T-helper 2 cell treated with Interferon-gamma antibody and Interleukin-4, amounts not matched to agents 5 μg/mL and 100 μg/mL, for 36 hours (primary cell): ENCODE data around the gene APMAP.
"Not testable (repeated sequence)": the region's sequence is repeated elsewhere in the genome, so short reads cannot be mapped to it uniquely, and the experiment has no call there.

Source experiments
- DNase-seq: peaks from one replicate; pipeline ENCODE4 v3.0.0; 2021; ENCODE audit warnings: low spot score
- H3K27ac Mint-ChIP-seq: one replicate; pipeline ENCODE4 v1.8.0; 2021; ENCODE audit warnings: mild to moderate bottlenecking, mixed read lengths
- H3K27me3 Mint-ChIP-seq: one replicate; pipeline ENCODE4 v1.8.0; 2021; ENCODE audit warnings: low read depth, mixed read lengths
- H3K36me3 Mint-ChIP-seq: one replicate; pipeline ENCODE4 v1.8.0; 2021; ENCODE audit warnings: low read depth, mixed read lengths
- H3K4me1 Mint-ChIP-seq: one replicate; pipeline ENCODE4 v1.8.0; 2021; ENCODE audit warnings: low read depth, mixed read lengths
- H3K4me3 Mint-ChIP-seq: one replicate; pipeline ENCODE4 v1.8.0; 2022; ENCODE audit warnings: mild to moderate bottlenecking, moderate library complexity, mixed read lengths
- H3K9me3 Mint-ChIP-seq: one replicate; pipeline ENCODE4 v1.8.0; 2021; ENCODE audit warnings: mixed read lengths

The APMAP gene

DNA sequence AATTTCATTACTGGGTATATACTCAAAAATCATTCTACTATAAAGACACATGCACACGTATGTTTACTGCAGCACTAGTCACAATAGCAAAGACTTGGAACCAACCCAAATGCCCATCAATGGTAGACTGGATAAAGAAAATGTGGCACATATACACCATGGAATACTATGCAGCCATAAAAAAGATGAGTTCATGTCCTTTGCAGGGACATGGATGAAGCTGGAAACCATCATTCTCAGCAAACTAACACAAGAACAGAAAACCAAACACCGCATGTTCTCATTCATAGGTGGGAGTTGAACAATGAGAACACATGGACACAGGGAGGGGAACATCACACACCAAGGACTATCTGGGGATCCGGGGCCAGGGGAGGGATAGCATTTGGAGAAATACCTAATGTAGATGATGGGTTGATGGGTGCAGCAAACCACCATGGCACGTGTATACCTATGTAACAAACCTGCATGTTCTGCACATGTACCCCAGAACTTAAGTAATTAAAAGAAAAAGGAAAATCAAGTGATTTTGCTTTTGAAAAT is 44.1 kb downstream of the APMAP start:
- H3K4me3 Mint-ChIP-seq = peak overlapping the region; percentile 92
- not testable (repeated sequence) for H3K27me3 Mint-ChIP-seq, DNase-seq
- H3K4me1 Mint-ChIP-seq = peaks cover 55% of the 10 kb centered on the region
- H3K36me3 Mint-ChIP-seq = peaks cover 49% of the 10 kb centered on the region
- peaks cover 40% of the 10 kb centered on the region for H3K9me3 Mint-ChIP-seq
- H3K27ac Mint-ChIP-seq = peak overlapping the region; percentile 99

DNA sequence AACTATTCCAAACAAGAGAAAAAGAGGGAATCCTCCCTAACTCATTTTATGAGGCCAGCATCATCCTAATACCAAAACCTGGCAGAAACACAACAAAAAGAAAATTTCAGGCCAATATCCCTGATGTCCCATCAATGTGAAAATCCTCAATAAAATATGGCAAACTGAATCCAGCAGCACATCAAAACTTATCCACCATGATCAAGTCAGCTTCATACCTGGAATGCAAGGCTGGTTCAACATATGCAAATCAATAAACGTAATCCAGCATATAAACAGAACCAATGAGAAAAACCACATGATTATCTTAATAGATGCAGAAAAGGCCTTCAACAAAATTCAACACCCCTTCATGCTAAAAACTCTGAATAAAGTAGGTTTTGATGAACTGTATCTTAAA is 46.2 kb downstream of the APMAP start:
- not testable (repeated sequence) for DNase-seq, H3K27me3 Mint-ChIP-seq, H3K27ac Mint-ChIP-seq, H3K4me3 Mint-ChIP-seq
- peaks cover 51% of the 10 kb centered on the region for H3K9me3 Mint-ChIP-seq
- peaks cover 42% of the 10 kb centered on the region for H3K4me1 Mint-ChIP-seq
- peaks cover 39% of the 10 kb centered on the region for H3K36me3 Mint-ChIP-seq

DNA sequence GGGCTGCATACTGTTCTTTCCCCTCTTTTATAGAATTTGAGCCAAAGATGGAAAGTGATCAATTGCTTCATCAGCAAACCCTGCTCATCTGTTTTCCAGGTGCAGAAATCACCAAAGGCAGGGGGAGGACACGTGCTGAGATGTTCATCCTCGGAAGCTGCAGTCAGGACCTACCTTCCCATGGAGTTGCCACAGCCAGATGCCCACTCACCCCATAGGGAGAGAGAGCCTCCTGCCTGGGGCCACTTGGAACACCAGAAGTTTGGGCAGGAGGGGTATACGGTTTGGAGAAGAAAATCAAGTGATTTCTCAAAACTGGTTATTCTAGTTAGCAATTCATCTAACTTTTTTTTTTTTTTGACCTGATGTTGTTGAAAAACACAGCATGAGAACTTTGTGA is 48.8 kb downstream of the APMAP start:
- H3K4me1 Mint-ChIP-seq = peaks cover 25% of the 10 kb centered on the region
- no peak overlapping the region for H3K27ac Mint-ChIP-seq
- peaks cover 35% of the 10 kb centered on the region for H3K36me3 Mint-ChIP-seq
- DNase-seq = no peak
- H3K4me3 Mint-ChIP-seq = no peak overlapping the region
- H3K27me3 Mint-ChIP-seq = no peaks in the 10 kb centered on the region
- peaks cover 61% of the 10 kb centered on the region for H3K9me3 Mint-ChIP-seq

DNA sequence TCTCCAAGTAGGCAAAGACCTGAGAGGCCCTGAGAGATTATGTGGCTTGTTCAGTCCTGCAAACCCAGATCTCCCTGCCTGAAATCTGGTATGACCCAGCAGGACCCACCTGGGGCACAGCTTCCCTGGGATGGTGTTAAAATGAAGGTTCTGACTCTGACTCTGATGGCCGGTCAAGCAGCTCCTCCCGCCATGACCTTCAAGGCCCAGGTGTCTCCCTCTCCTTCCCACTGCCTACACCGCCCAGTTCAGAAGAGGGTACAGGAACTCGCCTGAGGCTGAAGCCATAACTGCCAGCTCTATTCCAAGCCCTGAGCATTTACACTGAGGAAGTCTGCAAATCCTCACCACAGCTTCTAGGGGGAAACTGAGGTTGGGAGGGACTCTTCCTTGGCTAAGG is 49.4 kb downstream of the APMAP start:
- Mint-ChIP-seq H3K36me3 (peaks cover 35% of the 10 kb centered on the region), H3K9me3 (peaks cover 61% of the 10 kb centered on the region), H3K4me1 (peaks cover 20% of the 10 kb centered on the region)

DNA sequence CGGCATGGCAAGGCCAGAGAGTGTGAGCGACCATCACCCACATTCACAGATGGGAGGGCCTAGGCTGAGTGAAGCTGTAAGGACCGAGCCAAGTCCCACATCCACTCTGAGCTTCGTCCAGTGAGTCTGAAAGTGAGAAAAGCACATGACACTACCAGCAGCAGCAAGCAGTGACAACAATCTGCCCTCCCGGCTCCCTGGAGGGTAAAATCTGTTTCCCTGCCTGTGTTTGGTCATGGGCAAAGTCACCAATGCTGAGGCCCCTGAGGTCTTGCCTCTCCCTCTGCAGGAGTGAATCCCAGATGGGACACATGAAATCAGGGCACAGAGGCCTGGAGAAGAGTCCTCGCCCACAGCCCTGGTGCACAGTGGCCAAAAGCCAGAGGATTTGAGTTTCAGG is 49.9 kb downstream of the APMAP start:
- no peak for DNase-seq
- H3K9me3 Mint-ChIP-seq = peaks cover 57% of the 10 kb centered on the region
- H3K36me3 Mint-ChIP-seq = peaks cover 31% of the 10 kb centered on the region
- H3K27ac Mint-ChIP-seq = no peak overlapping the region
- peaks cover 17% of the 10 kb centered on the region for H3K4me1 Mint-ChIP-seq
- H3K4me3 Mint-ChIP-seq = no peak overlapping the region
- H3K27me3 Mint-ChIP-seq = no peaks in the 10 kb centered on the region

More for the DNA sequence above, 49.4 kb downstream of the APMAP start:
- H3K27ac Mint-ChIP-seq = no peak overlapping the region
- no peaks in the 10 kb centered on the region for H3K27me3 Mint-ChIP-seq
- H3K4me3 Mint-ChIP-seq = no peak overlapping the region
- DNase-seq = no peak

DNA sequence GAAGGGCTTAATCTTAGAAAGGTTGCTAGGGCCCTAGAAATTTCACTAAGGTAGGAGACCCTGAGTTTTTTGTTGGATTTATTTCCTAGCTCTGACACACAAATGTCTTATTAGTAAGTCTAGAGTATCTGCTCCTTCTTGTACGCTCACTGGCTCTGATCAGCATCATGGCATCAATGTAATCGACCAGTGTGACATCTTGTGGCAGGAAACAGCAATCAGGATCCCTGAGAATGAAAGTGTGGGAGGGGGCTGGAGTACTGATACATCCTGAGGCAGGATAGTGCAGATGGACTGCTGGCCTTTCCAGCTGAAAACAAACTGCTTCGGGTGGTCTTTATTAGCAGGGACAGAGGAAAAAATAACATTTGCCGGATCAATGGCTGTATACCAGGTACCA is 53.5 kb downstream of the APMAP start:
- peaks cover 7% of the 10 kb centered on the region for H3K36me3 Mint-ChIP-seq
- DNase-seq = no peak
- no peaks in the 10 kb centered on the region for H3K27me3 Mint-ChIP-seq
- no peak overlapping the region for H3K27ac Mint-ChIP-seq
- peaks cover 31% of the 10 kb centered on the region for H3K9me3 Mint-ChIP-seq
- H3K4me1 Mint-ChIP-seq = peaks cover 5% of the 10 kb centered on the region
- H3K4me3 Mint-ChIP-seq = no peak overlapping the region

DNA sequence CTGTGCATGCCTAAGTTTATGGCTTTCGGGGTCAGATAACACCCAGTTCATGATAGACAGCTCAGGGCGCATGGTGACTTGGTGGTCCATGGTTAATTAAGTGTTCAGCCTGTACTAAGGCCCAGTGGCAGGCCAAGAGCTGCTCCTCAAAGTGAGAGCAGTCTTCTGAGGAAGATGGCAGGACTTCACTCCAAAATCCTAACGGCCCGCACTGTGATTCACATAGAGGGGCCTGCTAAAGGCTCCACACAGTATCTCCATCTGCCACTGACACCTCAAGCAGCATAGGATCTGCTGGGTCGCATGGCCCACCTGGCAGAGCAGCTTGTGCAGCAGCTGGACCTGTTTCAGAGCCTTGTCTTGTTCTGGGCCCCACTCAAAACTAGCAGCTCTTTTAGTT is 54.1 kb downstream of the APMAP start:
- Mint-ChIP-seq H3K4me1 (peaks cover 8% of the 10 kb centered on the region), H3K9me3 (peaks cover 28% of the 10 kb centered on the region), H3K27me3 (no peaks in the 10 kb centered on the region), H3K27ac (no peak overlapping the region), H3K4me3 (no peak overlapping the region), H3K36me3 (peaks cover 5% of the 10 kb centered on the region)
- no peak for DNase-seq

DNA sequence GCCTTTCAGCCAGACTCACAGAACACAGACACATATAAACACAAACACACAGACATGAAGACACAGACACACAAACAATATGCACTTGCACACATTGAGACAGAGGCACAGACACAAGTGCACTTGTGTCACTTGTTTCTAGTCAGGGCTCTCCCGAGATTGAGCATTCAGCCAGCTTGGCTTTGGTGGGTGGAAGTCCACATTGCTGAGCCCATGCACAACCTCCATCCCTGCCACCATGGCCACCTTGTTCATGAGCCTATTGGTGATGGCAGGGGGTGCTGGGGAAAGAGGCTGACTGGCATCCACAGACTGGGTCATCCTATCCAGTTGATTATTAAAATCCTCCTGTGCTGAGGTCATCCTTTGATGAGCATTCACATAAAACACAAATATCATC is 55.0 kb downstream of the APMAP start:
- Mint-ChIP-seq H3K27ac (no peak overlapping the region), H3K4me3 (no peak overlapping the region), H3K4me1 (peaks cover 16% of the 10 kb centered on the region), H3K9me3 (peaks cover 32% of the 10 kb centered on the region), H3K36me3 (peaks cover 4% of the 10 kb centered on the region), H3K27me3 (no peaks in the 10 kb centered on the region)
- DNase-seq = no peak

DNA sequence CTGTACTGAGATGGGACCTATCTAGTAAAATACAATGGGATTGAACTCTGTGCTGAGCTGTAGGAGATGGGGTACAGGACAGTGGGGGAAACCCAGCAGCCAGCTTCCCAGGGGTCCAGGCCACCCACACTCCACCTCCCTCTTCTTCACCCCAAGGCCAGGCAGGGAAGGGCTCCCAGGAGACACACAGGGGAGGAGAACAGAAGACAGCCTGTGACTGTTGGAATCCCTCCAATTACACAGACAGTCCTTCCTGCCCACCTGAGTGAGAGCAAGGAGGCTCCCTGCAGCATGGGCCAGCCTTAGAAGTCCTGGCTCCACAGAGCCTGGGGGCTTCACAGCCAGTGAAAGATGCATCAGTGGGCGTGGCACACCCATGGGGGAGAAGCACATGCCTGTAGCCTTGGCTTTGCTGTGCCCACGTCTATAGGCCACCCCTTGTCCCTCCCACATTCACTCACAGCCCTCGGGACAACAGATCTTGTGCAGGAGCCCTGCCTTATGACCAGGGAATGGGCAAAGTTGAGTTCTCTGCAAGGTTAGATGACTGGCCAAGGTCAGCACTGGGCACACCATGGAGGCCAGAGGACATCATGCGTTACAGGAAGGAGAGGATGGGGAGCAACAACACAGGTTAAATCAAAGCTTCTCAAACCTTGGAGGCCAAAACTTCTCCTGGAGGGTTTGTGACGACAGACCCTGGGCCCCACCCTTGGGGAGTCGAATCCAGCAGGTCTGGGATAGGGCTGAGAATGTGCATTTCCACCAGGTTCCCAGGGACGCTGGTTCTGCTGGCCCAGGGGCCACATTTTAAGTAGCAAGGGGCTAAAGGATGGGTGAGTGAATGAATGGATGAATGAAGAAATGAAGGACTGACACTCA is 55.8 kb downstream of the APMAP start:
- Mint-ChIP-seq H3K4me1 (peaks cover 24% of the 10 kb centered on the region), H3K27ac (no peak overlapping the region), H3K4me3 (no peak overlapping the region), H3K9me3 (peaks cover 25% of the 10 kb centered on the region), H3K36me3 (no peaks in the 10 kb centered on the region), H3K27me3 (no peaks in the 10 kb centered on the region)
- DNase-seq = no peak

DNA sequence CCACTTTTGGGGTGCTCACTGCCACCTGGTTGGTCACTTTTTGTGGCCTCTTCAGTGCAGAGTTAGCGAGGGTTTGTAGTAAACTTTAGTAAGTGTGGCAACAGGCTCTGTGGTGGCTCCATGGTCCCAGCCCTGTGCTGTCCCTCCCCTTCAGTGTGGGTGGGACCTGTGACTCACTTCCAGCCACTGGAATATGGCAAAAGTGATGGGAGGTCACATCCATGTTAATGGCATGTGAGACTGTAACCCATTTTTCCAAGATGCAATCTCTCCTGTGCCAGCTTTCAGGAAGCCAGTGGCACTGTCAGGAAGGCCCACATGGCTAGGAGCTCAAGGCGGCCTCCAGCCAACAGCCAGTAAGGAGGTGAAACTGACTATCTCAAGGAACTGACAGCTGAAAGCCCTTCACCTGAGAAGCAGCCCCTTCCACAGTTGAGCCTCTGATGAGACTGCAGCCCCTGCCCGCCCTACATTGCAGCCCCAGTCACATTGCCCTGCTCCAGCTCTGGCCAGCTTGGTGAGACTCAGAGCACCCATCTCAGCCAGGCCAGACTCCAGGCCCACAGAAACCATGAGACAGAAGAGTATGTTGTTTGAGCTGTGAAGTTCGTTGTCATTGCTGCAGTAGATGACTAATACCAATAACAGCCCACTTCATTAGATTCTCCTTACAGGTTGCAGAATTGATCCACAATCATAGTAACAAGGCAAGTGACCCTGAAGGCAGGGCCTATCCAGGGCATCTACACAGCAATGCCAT is 56.6 kb downstream of the APMAP start:
- peaks cover 31% of the 10 kb centered on the region for H3K4me1 Mint-ChIP-seq
- H3K27me3 Mint-ChIP-seq = no peaks in the 10 kb centered on the region
- H3K36me3 Mint-ChIP-seq = no peaks in the 10 kb centered on the region
- peaks cover 18% of the 10 kb centered on the region for H3K9me3 Mint-ChIP-seq
- no peak overlapping the region for H3K4me3 Mint-ChIP-seq
- no peak overlapping the region for H3K27ac Mint-ChIP-seq
- no peak for DNase-seq

DNA sequence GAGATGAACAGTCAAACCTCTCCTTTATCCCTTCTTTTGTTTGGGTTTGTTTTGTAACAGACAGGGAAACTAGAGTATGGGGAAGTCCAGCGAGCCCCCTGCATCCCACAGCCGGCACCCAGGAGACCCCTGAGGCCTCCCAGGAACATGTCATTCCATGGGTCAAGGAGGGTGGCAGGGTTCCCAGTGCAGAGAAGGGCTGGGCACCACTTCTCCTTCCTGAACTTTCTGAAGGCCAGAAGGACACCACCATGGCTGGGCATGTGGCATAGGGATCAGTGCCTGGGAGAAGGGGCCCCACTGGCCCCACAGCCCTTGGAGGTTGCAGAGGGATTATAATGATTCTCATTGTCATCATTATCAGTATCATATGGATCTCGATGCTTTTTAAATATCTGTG is 57.4 kb downstream of the APMAP start:
- H3K4me1 Mint-ChIP-seq = peaks cover 34% of the 10 kb centered on the region
- no peaks in the 10 kb centered on the region for H3K36me3 Mint-ChIP-seq
- H3K4me3 Mint-ChIP-seq = no peak overlapping the region
- H3K9me3 Mint-ChIP-seq = peaks cover 11% of the 10 kb centered on the region
- no peak overlapping the region for H3K27ac Mint-ChIP-seq
- no peak for DNase-seq
- H3K27me3 Mint-ChIP-seq = no peaks in the 10 kb centered on the region

DNA sequence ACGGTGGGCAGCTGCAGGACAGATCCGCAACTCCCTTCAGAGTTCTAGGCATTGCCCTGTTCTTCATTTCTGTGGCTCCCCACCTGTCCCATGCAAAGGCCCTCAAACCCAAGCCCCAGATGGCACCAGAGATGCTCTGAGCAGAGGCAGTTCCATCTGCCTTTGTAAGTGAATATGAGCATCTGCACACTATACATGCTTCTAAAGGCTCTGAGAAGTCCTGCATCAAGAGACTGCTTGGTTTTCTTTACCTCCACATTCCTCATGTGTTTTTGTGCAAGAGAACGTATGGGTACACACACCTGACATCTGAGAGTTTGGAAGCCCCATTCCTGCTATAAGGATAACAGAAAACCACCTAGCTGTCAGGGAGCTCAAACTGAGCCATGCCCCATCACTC is 57.8 kb downstream of the APMAP start:
- Mint-ChIP-seq H3K27me3 (no peaks in the 10 kb centered on the region), H3K36me3 (no peaks in the 10 kb centered on the region), H3K9me3 (peaks cover 11% of the 10 kb centered on the region), H3K4me3 (no peak overlapping the region), H3K4me1 (peaks cover 34% of the 10 kb centered on the region), H3K27ac (no peak overlapping the region)
- no peak for DNase-seq

DNA sequence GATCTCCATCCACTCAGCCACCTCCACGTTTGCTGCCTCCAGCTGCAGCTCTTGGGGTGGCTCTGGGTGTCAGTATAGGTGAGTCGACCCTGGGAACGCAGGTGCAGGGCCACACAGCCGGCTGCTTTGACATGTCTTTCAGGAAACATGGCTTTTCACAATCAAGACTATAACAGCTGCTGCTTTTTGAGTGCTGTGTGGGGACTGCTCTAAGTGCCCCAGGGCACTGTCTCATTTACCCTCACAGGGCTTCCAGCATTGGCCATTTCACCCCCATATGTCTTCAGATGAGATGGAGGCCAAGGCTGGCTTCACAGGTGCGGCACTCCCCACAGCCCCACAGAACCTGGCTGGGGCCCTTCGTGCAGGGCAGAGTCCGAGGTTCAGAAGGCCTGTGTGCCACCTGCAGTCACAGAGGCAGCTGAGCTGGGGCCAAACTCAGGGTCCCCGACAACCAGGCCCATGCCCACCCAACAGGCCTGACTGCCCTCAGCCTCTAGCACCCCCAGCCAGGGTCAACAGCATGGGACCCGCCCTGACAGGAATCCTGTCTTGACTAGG is 58.4 kb downstream of the APMAP start:
- H3K36me3 Mint-ChIP-seq = no peaks in the 10 kb centered on the region
- peaks cover 34% of the 10 kb centered on the region for H3K4me1 Mint-ChIP-seq
- no peak overlapping the region for H3K27ac Mint-ChIP-seq
- H3K4me3 Mint-ChIP-seq = no peak overlapping the region
- DNase-seq = no peak
- no peaks in the 10 kb centered on the region for H3K27me3 Mint-ChIP-seq
- peaks cover 11% of the 10 kb centered on the region for H3K9me3 Mint-ChIP-seq
